HG02852 (cell line): Measurements from ENCODE around the gene SLC8B1.

Experiments used
- ATAC-seq: cut with Tn5 transposase; IDR thresholded peaks from one replicate; pipeline ENCODE4 v1.9.1; 2021; ENCODE audit warnings: mild to moderate bottlenecking, moderate library complexity; ENCODE audit not compliant: unreplicated experiment

Gene SLC8B1

GRCh38 chr12:113334786-113335539 lies at the start of gene SLC8B1:
Gene SLC8B1 (minus strand): TSS chr12:113335109. CDS start chr12:113332878, 2,231 bp downstream.
- ATAC-seq: peak; percentile 94

GRCh38 chr12:113382206-113382605 lies 47.3 kb upstream of the SLC8B1 start:
- no peak for ATAC-seq

GRCh38 chr12:113381220-113381619 lies 46.3 kb upstream of the SLC8B1 start:
- no peak for ATAC-seq

DNA sequence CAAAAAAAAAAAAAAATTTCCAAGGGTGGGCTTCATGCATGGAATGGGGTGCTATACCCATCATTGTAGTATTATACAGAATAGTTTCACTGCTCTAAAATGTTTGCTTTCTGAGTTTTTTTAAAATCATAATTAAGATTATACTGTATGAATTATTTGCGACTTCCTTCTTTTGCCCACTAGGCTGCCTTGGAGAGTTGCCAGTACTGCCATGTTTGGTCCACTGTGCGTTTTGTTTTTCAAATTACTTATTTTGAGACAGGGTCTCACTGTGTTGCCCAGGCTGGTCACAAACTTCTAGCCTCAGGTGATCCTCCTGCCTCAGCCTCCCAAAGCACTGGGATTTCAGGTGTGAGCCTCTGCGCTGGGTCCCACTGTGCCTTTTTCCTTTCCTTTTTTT lies 43.4 kb upstream of the SLC8B1 start:
- ATAC-seq: no peak

DNA sequence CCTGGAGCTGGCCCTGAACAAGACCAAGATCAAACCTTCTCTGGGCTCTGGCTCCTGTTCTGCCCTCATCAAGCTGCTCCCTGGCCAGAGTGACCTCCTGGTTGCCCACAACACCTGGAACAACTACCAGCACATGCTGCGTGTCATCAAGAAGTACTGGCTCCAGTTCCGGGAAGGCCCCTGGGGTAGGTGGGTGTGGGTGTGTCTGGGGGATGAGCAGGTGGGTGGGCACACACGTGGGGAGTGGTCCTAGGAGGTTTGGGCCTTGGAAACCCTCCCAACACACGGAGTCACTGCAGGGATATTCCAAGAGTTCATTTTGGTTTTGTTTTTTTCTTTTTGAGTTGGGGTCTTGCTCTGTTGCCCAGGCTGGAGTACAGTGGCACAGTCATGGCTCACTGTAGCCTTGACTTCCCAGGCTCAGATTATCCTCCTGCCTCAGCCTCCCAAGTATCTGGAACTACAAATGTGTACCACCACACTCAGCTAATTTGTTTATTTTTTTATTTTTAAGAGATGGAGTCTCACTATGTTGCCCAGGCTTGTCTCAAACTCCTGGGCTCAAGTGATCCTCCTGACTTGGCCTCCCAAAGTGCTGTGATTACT lies 40.0 kb upstream of the SLC8B1 start:
- ATAC-seq: no peak

DNA sequence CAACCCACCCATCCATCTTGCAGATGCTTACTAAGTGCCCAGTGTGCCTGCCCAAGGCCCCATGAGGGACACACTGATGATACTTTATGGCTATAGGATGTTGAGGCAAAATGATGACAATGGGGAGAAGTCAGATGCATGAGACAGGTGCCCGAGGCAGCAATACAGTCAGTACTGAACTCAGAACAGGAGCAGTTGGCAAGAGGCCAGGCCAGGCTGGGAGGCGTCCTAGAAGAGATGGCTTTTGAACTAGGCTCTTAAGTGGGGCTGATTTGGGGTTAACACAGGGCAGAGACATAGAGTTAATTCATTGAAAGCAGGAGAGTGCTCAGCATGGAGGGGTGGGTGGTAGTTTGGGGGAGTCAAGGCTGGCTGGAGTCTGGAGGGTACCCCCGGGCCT lies 39.1 kb upstream of the SLC8B1 start:
- no peak for ATAC-seq

GRCh38 chr12:113373440-113373839 lies 38.5 kb upstream of the SLC8B1 start:
- no peak for ATAC-seq

DNA sequence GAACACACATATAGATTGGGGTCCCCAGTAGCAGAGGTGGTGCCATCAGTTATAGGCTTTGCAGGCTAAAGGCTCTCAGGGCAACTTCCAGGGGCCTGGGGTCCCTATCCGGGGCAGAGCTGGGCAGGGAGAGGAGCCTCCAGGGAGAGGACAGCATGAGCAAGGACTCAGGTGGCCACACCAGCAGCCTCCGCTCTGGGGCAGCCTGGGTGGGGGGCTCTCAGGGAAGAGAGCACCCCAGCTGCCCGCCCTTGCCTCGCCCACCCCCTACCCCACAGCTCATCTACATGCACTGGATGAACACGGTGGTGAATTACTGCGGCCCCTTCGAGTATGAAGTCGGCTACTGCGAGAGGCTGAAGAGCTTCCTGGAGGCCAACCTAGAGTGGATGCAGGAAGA lies 37.5 kb upstream of the SLC8B1 start:
- no peak for ATAC-seq

- ATAC-seq: no peak
These were observed 36.9 kb upstream of the SLC8B1 start for GRCh38 chr12:113371808-113372207.

DNA sequence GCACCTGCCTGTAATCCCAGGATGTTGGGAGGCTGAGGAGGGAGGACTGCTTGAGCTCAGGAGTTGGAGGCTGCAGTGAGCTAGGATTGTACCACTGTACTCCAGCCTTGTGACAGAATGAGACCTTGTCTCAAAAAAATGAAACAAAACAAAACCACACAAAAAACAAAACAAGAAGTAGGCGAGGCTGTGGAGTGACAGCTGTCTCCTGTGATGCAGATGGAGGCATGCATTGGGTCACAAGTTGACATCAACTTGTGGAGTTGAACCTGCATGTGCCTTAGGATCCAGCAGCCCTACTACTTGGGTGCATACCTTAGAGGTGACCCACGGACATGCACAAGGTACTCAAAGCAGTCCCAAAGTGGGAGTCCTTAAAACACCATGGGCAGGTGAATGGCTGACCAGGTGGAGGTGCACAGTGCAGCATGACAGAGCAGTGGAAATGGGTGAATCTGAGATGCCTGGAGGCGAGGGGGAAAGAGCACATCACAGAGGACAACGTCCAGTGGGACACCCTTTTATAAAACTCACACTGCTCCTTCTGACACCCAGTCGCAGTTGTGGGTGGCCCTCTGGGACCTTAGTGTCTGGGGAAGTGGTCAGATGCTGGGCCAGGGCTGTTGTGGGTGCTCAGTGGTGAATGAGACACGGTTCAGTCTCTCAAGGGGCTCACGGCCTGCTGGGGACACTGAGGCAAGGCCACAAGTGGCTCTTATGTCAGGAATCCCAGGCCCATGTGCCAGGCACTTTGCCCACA lies 36.2 kb upstream of the SLC8B1 start:
- no peak for ATAC-seq

DNA sequence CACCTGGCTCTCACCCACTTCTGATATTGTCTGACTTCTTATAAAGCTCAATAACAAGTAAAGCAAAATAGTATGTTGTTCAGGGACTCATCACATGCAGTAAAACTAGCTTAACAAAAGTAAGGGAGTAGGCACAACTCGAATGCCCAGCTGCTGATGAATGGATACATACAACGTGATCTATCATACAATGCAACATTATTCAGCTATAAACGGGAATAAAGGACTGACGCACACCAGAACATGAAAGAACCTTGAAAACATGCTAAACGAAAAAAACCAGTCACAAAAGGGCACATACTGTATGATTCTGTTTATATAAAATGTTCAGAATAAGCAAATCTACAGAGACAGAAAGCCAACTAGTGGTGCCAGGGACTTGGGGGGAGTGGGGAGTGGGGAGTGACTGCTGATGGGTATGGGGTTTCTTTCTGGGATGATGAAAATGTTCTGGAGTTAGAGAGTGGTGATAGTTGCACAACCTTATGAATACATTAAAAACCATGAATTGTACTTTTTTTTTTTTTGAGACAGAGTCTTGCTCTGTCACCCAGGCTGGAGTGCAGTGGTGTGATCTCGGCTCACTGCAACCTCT lies 34.6 kb upstream of the SLC8B1 start:
- ATAC-seq: no peak

DNA sequence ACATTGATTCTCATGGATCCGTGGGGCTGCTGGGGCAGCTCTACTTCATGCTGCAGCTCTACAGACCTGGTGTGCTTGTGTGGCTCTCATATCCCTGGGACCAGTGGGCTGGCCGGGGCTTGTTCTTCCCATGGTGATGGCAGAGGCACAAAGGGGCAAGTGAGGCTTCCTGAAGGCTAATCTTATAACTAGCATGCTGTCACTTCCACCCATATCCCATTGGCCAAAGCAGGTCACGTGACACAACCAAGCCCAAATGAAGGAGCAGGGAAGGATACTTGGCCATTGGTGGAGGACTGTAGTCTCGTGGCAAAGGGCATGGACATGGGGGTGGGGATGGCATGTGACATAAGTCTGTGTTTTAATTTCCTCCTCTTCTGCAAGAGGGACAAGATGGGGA lies 33.4 kb upstream of the SLC8B1 start:
- no peak for ATAC-seq

DNA sequence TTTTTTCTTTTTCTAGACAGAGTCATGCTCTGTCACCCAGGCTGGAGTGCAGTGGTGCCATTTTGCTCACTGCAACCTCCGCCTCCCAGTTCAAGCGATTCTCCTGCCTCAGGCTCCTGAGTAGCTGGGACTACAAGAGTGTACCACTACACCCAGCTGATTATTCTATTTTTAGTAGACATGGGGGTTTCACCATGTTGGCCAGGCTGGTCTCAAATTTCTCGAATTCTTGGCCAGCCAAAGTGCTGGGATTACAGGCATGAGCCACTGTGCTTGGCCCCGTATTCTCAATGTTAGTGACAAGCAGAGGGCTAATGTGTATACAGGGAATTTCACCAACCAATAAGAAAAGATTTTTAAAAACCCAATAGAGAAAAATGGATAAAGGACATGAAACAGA lies 31.9 kb upstream of the SLC8B1 start:
- ATAC-seq: no peak

DNA sequence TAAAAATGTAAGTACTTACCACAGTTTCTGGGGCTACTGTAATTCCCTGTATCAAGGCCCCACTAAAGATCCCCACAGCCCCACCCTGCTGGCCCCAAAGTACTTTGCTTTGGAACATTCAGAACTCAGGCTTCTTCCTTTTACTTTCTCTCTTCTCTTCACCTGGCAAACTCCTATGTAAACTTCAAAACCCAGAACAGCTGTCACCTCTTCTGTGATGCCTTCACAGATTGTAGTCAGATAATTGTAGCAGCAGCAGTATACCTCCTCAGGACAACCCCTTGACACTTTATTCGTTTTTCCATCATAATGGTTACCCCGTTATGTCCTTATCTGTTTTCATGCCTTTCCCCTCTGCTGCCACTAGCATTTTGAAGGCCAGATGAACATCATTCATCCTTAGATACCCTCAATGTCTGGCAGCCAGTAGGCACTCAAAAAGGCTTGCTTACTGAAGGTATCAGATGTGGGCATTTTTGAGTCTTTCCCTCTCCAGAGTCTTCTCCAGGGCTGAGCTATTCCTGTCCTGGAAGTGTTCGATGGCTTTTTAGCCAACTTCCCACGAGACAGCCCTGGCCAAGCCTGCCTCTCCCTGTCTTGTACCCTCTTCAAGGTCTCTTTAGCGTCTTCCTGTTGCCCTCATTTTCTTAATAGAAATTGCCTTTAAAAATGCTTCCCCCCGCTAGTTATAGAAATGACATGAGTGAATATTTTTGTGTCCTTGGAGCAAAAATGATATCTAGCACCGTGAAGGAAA lies 30.9 kb upstream of the SLC8B1 start:
- ATAC-seq: no peak

DNA sequence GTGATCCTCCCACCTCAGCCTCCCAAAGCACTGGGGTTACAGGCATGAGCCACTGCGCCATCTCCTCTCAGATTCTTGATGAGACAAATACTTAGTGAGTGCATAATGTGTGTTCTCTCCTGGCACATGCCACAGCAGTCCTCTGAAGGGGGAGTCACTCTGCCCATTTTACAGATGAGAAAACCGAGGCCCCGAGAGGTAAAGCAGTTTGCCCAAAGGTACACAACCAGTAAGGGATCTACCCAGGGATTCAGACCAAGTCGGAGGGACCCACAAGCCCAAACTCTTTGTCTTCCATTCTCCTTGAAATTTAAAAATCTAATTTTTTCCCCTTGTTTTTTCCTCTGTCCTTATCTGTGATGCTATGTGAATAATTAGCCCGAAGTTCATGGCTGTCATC lies 29.8 kb upstream of the SLC8B1 start:
- ATAC-seq: no peak

GRCh38 chr12:113361574-113362370 lies 26.9 kb upstream of the SLC8B1 start:
- ATAC-seq: no peak

GRCh38 chr12:113359939-113360748 lies 25.2 kb upstream of the SLC8B1 start:
- ATAC-seq: no peak

DNA sequence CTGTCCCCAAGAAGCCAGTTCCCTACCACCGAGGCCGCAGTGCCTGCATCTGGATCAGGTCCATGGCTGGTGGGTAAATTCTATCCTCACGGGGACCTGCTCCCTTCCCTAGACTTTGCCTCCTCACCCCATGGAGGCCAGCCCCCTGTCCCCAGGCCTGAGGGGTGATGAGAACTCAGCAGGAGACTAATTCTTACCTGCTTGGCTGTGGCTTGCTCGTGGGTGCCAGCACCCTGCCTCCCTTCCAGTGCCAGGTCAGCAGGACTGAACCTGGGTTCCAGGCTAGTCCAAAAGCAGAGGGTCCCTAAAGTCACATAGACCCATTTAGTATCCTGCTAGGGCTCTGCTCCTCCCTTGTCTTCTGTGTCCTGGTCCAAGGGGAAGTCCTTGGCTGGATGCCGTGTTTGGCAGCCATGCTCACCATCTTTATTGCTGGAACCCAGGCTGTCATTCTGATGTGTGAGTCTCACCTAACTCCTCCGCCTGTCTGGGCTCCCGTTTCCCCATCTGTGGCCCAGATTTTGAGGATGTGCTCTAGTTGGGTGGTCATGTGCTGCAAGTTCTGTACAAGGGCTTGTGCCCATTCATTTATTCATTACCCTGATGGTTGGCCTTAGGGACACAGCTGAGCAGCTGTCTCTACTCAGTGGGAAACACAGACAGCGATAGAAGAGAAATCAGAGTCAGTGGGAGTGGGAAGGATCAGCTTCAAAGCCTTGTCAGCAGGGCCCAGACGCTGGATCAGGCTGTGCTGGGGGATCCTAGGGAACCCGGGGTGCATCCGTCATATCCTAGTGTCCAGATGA lies 24.4 kb upstream of the SLC8B1 start:
- ATAC-seq: peak; percentile 6
